HG03039 (cell line): ENCODE results near the gene PEAK3.

ENCODE experiments used
- ATAC-seq: cut with Tn5 transposase; IDR thresholded peaks from one replicate; pipeline ENCODE4 v1.9.1; 2021; ENCODE audit warnings: mild to moderate bottlenecking, moderate library complexity; ENCODE audit not compliant: unreplicated experiment

The PEAK3 gene

DNA sequence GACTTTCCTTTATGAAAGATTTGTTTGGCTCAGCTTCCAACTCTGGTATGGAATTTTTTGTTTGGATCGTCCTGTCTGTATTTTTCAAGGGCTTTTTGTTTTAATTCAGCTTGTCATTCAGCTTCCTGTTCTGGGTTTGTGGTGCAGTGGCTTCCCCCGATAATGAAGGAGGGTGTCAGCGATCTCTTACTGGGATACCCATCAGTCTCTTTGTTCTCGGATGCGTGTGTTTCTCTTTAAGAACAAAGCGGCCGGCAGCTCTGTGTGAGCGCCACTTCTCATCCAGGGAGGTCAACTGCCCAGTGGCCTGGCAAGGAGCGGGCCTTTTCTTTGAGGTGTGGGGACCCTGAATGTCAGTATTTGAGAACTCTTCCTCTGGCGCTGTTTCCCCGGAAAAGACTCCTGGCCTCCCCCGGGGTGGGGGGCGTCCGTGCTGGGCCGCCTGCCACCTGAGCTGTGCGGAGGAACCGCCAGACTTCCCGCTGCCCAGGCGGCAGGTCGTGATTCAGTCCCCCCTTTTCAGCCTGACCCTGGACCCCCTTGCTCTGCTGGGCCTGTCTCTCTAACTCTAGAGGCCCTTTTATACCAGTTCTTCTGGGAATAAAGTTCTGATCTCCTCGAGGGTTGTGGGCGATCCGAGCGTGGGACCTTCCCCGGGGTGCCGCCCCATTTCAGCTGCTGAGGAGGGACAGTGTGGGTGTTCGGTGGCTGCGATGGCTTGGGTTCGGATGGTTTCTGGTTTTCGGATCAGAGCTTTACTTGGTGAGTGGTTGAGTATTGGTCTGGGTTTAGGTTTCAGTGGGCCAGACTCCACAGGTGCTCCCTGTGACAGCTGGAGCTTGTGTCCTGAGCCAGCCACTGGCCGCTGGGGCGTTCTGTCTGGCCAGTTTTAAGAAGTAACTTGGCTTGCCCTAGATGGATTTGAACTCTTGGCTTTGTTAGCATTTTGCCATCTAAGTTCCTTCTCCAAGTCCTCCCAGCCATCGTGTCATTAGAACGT is 41.9 kb downstream of the PEAK3 start:
- ATAC-seq = no peak

DNA sequence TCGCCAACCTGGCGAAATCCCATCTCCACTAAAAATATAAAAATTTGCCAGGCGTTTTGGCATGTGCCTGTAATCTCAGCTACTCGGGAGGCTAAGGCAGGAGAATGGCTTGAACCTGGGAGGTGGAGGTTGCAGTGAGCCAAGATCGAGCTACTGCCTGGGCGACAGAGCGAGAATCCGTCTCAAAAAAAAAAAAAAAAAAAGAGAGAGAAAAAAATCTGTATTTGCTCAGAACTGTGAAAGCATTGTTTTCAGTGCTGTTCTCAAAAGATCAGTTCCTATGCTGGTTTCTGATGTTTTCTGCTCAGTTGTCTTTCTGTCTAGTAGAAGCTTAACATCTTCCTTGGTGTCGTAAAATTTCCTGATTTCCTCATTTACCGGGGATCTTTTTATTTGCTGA is 42.8 kb downstream of the PEAK3 start:
- ATAC-seq = no peak

DNA sequence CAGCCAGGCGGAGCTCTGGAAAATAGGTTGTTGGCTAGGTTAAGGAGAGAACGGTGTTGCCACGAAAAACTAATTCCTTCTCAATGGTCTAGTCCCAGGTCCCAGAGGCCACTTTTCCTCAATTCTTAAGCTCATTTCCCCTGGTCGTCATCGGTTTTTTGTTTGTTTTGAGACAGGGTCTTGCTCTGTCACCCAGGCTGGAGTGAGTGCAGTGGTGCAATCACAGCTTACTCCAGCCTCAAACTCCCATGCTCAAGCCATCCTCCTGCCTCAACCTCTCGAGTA is 44.2 kb downstream of the PEAK3 start:
- ATAC-seq = no peak

DNA sequence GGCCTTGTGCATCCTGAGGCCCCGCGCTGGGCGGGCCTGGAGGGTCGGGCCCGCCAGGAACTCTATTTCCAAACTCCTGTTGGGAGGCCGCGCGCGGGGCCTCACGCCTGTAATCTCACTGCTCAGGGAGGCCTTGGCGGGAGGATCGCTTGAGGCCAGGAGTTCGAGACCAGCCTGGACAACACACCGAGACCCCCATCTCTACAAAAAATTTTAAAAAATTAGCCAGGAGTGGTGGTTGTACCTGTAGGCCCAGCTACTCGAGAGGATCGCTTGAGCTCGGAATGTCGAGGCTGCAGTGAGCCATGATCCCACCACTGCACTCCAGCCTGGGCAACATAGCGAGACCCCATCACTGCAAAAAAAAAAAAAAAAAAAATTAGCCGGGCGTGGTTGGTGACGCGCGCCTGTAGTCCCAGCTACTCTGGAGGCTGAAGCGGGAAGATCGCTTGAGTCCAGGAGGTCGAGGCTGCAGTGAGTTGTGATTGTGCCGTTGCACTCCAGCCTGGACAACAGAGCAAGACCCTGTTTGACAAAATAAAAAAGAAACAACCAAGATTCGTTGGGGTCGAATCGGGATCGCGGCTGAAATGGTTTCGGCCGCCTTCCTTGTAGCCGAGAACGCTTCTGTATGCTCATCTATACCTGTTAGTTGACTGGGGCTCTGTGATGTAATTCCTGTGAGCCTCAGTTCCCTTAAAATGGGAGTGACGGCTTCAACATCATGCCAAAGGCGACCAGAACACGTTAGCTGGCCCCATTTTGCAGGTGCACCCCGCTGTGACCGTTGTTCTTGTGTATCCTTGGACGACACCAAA is 44.7 kb downstream of the PEAK3 start:
- no peak for ATAC-seq

DNA sequence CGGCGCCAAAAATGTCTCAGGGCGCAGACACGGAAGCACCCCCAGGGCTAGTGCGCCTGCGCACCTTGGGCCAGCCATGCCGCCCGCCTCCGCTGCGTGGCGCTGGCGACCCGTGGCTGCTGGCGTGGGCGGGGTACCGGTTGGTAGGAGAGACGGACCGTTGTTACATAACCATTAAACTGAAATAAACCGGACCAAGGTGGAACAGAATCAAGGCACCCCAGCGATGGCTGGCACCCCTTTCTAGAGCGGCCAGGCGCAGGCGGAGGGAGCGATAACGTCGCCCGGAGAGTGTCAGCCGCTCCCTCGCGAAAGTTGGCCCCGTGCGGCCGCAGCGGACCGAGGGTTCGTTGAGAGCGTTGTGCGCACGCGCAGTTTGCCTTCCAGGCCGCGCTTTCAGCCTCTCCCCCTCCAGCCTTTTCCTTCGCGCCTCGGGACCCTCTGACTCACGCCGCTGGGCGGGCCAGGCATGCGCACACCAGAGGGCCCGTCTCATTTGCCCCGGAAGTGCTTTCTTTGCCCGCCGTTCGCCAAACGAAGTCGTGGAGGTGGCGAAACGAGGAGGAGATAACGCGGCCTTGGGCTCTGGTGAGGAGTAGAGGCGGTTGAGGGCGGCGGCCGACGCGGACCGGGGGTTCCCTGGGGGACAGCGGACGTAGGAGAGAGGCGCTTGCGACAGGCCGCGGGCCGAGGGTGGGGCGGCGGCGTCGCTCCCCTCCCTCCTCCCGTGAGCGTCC is 45.5 kb downstream of the PEAK3 start, which contains the start of the genes PLEKHJ1 and SF3A2:
Gene PLEKHJ1 (minus strand): TSS at position 16 of the 737 bp plus-strand sequence. CDS start 81 bp downstream, outside the sequence.
Gene SF3A2 (plus strand): TSS at position 511 of the 737 bp plus-strand sequence. CDS start 6,595 bp downstream, outside the sequence.
- ATAC-seq = peak; percentile 62

DNA sequence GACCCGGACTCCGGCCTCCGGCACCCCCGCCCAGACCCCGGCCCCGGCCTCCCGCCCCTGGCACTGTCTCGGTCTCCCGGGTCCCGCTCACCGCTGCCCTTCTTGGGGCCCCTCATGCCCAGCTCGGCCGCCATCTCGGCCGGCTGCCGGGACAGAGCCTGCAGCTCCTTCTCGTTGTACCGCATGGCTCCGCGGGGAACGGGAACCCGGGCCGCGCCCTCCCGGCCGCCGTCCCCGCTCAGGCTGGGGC is 46.0 kb downstream of the PEAK3 start:
- peak; percentile 20 for ATAC-seq

DNA sequence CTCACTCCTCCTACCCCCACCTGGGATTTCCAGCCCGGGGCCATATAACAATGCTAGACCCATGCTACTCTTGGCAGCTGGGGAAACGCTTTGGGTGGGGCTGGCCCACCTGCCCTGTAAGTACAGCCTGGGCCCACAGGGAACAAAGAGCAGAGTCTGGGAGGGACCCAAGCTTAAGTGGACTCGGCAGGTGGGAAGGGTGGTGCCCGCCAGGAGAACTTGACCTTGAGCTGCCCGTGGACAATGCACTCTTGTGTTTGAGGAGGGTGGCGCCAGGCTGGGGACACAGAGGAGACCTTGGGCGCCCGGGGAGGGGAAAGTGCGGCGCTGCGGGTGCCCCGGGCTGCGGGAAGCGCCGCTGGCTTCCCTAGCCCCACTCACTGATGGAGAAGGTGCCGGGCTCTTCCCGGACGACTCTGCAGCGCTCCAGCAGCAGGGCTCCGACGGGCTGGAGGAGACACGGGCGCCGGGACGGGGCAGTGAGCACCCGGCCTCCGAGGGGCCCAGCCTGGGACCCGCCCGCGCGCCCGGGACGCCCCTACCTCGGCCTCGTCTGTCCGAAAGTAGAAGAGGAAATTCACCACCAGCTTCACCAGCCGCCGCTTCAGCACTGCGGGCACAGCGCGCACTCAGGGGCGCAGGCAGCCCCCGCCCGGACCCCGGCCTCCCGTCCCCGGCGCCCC is 46.5 kb downstream of the PEAK3 start:
- ATAC-seq = peak; percentile 3

DNA sequence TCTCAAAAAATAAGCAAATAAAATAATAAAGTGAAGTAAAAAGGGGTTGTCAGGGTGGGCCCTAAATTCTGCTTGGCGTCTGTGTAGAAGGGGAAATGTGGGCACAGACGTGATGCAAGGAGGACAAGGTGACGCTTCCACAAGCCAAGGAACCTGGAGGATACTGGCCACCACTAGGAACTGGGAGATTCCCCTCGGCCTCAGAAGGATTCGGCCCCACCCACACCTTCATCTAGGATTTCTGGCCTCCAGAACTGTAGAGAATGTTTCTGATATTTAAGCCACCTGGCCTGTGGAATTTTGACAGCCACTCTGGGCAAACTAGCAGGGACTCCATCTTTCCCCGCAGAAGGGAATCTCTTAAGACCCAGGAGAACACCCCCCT is 47.0 kb downstream of the PEAK3 start:
- ATAC-seq = no peak

DNA sequence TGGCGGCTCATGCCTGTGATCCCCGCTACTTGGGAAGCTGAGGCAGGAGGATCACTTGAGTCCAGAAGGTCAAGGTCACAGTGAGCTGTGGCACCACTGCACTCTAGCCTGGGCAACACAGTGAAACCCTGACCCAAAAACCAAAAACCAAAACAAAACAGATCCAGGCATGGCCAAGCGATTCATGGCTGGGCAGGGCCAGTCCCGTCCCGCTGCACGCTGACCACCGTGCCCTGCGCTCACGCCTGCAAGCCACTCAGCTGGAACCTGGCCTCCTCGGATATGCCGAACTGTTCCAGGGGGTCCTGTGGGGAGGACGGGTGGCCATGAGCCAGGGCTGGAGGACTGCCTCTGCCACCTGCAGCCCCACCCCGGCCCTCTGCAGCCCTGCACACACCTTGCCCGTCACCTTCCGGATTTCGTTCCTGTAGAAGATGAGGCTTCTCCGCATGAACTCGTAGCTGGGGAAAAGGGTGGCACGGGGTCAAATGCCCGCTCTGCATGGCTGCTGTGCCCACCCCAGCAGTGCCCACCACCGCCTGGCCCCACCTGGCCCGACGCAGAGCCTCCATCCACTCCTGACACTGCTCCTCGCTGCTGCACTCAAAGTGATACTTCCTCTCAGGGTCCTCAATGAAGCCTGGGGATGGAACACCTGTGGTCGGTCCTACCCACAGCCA is 48.2 kb downstream of the PEAK3 start:
- ATAC-seq = no peak

DNA sequence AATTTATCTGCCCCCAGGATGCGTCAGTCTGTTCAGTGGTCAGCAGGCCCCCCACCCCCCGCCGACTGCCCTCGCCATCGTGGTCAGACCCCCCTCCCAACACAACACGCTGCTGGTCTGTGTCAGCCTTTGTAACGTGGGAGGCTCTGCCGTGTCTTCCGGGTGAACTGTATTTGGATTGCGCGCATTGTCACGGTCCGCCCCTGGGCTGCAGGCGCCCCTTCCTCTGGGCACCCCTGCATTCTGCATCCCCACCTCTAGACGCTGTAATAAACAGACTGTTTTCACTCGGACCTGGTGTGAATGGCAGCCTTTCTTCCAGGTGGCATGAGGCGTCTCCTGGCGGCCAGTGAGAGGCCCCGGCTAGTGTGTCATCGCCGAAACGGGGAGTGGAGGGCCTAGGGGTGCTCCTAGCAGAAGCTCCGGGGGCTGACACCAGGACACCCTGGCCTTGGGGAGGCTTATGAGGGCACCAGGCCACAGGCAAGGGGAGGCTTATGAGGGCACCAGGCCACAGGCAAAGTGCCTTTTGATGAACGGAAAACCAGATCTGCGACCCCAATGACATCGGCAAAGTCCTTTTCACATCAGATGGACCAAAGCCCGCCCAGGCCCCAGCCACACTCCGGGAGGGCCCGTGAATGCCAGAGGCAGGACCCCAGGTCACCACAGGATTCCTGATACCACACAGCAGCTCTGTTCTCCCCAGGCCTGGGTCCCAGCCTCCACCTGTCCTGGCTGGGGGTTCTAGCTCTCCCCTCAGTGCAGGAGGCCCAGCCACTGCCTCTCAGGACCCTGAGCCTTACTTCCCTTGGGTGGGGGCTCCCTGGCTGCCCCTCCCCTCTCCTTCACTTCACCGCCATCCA is 49.5 kb downstream of the PEAK3 start:
- ATAC-seq = no peak

DNA sequence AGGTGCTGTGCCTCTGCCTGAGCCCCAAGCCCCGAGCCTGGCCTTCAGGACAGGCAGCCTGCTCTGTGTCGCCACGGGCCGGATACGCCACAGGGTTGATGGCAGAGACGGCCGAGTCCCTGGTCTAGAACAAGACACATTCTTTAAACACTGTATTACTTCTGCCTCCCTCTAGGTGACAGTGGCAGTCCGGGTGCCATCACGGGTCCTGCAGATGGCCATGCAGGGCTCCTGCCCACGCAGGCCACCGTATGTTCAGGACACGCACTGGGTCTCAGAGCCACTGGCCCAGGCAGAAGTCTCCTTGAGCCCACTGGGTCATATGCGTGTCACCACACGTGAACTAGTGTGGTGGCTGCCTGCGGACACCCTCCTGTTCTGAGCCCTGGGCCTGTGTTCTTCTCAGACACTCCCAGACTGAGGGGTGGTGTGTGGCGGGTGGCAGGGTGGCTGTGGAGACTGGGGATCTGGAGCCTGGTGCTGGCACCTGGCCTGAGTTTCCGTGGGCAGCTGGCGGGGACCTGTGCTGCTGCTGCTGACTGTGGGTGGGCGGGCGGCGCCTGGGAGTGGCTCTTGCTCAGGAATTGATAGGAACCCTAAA is 50.3 kb downstream of the PEAK3 start:
- ATAC-seq = no peak

DNA sequence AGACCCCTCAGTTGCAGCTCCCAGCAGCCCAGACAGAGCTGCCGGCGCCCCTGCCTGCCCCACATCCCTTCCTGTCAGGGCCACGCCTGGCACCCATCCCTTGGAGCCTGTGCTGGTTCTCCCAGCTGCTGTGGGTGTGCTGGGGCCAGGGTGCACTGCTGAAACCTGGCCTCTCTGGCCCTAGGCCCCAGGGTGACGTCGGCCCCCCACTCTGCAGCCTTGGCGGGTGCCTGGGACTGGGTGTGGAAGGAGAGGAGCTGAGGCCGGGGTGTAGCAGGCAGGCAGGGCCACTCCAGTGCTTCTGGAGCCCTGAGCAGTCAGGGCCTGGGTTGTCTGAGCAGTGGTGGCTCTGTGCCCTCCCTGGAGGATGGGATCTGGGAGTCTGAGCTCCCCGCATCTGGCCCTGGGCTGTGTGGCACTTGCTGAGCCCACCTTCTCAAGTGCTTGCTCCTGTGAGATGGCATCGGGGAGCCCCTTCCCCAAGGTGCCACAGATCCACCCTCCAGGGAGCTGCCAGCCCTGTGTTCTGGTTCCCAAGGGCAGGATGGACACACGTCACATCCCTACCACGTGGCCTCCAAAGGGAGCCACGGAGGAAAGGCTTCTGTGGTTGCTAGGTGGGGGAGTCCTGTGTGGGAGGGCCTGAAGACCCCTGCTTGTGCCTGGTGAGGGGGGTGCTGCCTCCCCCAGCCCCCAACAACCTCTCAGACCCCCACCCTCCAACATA is 51.0 kb downstream of the PEAK3 start:
- ATAC-seq = no peak

DNA sequence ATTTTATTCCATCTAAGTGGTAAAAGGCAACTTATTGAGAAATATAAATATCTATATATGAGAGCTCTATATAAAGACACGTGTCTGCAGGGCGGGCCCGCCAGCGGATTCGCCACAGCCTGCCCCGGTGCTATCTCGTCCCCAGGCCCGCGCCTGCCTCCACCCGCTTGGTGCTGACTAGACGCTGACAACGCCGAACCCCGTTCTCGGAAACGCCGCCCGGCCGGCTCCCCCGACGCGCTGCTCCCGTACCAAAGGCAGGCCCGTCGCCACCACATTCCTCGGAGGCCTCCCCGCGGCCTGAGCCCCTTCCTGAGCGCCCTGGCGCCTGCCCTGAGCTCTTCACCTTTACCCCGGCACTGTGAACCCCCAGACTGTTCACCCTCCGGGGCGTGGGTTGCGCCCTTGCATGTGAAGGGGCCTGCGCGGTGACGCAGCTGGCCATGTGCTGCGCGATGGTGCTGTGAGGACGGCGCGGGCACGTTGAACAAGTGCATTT is 51.9 kb downstream of the PEAK3 start:
- no peak for ATAC-seq

DNA sequence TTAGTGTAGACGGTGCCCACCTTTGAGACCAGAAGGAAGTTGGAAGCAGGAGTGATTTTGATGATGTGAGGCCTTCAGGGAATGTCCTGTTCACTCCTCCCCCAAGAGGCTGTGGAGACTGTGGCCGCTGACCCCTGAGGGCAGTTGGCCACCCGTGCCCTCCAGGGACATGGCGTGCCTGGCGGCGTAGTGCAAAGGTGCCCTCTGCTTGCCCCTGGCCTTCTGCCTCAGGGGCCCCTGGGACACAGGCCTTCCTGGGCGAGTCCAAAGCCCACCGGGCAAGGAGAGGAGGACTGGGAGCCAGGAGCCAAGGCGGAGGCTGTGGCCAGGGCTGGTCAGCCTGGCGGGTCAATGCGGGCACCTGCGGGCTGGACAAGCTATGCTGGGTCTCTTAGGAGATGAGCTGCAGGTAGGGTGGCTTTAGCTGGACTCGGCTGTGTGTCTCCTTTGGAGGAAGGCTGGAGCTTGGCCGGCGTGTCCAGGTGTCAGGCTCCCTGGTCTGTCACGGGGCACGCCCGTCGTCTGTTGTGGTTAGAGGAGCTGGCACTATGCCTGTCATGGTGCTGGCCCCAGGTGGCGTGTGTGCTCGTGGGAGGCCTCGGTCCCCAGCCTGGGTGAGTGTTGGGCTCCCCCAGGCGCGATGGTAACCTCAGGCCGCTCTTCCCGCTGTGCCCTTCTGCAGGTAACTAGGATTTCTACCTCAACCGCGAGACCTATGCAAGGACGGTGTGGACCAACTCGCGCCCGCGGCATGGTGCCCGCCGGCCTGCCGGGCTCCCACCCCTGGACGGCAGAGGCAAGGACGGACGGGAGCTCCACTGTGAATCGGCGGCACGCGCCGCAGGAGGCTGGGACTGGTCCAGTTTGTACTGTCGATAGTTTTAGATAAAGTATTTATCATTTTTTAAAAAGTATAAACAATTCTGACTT is 52.6 kb downstream of the PEAK3 start:
- ATAC-seq = no peak

DNA sequence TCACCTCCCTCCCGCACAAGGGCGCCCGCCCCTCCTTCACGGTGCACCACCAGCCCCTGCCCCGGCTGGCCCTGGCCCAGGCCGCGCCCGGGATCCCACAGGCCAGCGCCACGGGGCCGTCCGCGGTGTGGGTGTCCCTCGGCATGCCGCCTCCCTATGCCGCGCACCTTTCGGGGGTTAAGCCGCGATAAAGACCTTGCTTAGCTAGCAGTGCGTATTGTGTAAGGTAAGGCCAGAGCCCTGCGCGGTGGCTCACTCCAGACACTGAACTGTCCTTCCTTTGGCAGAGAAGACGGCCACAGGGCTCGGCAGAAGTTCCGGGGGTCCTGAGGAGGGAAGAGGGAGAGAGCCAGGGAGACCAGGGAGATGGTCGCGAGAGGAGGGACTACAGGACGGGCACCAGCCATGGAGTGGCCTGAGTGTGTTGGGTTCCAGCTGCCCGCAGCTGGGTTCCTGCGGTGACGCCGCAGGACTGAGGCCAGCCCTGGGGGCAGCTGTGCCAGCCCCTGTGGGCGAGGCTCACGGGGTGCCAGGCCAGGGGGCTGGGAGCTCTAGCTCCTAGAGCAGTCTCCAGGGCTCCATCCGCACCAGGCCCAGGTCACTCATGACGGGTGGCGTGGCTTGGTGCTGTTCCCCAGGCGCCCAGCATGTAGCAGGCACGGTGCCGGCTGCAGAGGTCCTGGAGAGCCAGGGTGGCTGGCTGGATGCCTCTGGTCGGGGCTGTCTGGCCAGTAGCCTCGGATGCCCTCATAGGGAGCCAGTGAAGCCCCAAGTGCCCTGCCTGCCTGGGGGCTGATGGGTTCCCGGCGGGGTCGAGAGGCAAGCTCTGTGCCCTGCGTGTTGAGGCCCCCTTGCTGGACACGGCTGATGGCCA is 53.6 kb downstream of the PEAK3 start:
- no peak for ATAC-seq
